ENCODE measurements around the gene HORMAD2. TPM values are rescaled to one million over a fixed set of nuclear protein-coding genes. Genes with fewer than 3 reads are reported as not detected.
"Not testable (repeated sequence)": the region's sequence is repeated elsewhere in the genome, so short reads cannot be mapped to it uniquely, and the experiment has no call there.

The HORMAD2 gene
- total and polyA plus RNA-seq, 4 donors = 0.02 to 0.46 TPM; not detected in 2

- peaks cover 5 to 46% (median 17%) of the 10 kb centered on the region in 5 donors for H3K4me1 ChIP-seq (ENCODE audit: control insufficient read depth in 5 of 5, insufficient read depth in 5 of 5, low read length in 5 of 5)
- TF ChIP-seq, protein P1, sequence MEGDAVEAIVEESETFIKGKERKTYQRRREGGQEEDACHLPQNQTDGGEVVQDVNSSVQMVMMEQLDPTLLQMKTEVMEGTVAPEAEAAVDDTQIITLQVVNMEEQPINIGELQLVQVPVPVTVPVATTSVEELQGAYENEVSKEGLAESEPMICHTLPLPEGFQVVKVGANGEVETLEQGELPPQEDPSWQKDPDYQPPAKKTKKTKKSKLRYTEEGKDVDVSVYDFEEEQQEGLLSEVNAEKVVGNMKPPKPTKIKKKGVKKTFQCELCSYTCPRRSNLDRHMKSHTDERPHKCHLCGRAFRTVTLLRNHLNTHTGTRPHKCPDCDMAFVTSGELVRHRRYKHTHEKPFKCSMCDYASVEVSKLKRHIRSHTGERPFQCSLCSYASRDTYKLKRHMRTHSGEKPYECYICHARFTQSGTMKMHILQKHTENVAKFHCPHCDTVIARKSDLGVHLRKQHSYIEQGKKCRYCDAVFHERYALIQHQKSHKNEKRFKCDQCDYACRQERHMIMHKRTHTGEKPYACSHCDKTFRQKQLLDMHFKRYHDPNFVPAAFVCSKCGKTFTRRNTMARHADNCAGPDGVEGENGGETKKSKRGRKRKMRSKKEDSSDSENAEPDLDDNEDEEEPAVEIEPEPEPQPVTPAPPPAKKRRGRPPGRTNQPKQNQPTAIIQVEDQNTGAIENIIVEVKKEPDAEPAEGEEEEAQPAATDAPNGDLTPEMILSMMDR (IDR thresholded peaks at IDR 0.05; ENCODE audit: control extremely low read depth, extremely low read depth) = no peak
- no peak overlapping the region for H3K4me3 ChIP-seq
- peaks cover 0 to 2% (median 0%) of the 10 kb centered on the region in 4 donors for H3K9me3 ChIP-seq (ENCODE audit: control insufficient read depth in 4 of 4, insufficient read depth in 3 of 4, low read length in 3 of 4)
- no peaks in the 10 kb centered on the region for H3K36me3 ChIP-seq (ENCODE audit: control insufficient read depth in 4 of 4, insufficient read depth in 4 of 4, low read length in 4 of 4)
- ATAC-seq (ENCODE audit: insufficient read depth, low FRiP score) = no peak
- DNase-seq = no peak
- H3K27ac ChIP-seq (ENCODE audit: low read depth in 1 of 2, low read length in 1 of 2) = no peak overlapping the region
- H3K27me3 ChIP-seq (ENCODE audit: control insufficient read depth in 3 of 3, insufficient read depth in 3 of 3, low read length in 2 of 3) = peaks cover 0 to 5% (median 0%) of the 10 kb centered on the region in 3 donors
- no peak overlapping the region for H3K9ac ChIP-seq (ENCODE audit: insufficient read depth in 1 of 2, low read length in 2 of 2)
- 89 to 97% methylated on average over 4 of the region's 4 CpGs for WGBS, 2 donors
These were observed 118.7 kb downstream of the HORMAD2 start for GRCh38 chr22:30198921-30199320.

- not testable (repeated sequence) for H3K27ac ChIP-seq (ENCODE audit: low read depth in 1 of 2, low read length in 1 of 2); ATAC-seq (ENCODE audit: insufficient read depth, low FRiP score); H3K36me3 ChIP-seq (ENCODE audit: control insufficient read depth in 4 of 4, insufficient read depth in 4 of 4, low read length in 4 of 4); H3K4me3 ChIP-seq; H3K9ac ChIP-seq (ENCODE audit: insufficient read depth in 1 of 2, low read length in 2 of 2); H3K27me3 ChIP-seq (ENCODE audit: control insufficient read depth in 3 of 3, insufficient read depth in 3 of 3, low read length in 2 of 3); DNase-seq; H3K9me3 ChIP-seq (ENCODE audit: control insufficient read depth in 4 of 4, insufficient read depth in 3 of 4, low read length in 3 of 4)
- H3K4me1 ChIP-seq (ENCODE audit: control insufficient read depth in 5 of 5, insufficient read depth in 5 of 5, low read length in 5 of 5) = peaks cover 5 to 50% (median 12%) of the 10 kb centered on the region in 5 donors
- 95 to 96% methylated on average over 10 of the region's 10 CpGs for WGBS, 2 donors
These were observed 120.6 kb downstream of the HORMAD2 start for GRCh38 chr22:30200905-30201304.

DNA sequence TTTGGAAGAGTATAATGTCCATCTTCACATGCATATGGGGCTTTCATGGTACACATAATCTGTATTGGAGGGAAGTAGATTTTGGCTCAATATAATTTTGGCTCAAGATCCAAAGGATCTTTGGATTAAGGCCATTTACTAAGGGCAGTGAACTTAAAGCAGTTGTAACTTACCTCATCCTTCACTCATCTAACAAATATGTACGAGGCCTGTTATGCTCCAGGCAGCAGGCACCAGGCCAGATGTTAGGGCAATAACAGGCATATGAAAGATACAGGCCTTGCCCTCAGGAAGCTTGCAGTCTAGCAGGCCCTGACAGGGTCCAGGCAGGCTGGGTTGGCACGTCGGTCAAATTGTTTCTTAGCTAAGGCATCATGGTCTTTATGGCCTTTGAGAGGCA lies 121.7 kb downstream of the HORMAD2 start:
- Histone ChIP-seq H3K4me3 (no peak overlapping the region), H3K9ac (ENCODE audit: insufficient read depth in 1 of 2, low read length in 2 of 2) (no peak overlapping the region), H3K4me1 (ENCODE audit: control insufficient read depth in 5 of 5, insufficient read depth in 5 of 5, low read length in 5 of 5) (peaks cover 2 to 42% (median 4%) of the 10 kb centered on the region in 5 donors), H3K27me3 (ENCODE audit: control insufficient read depth in 3 of 3, insufficient read depth in 3 of 3, low read length in 2 of 3) (peaks cover 0 to 5% (median 0%) of the 10 kb centered on the region in 3 donors), H3K36me3 (ENCODE audit: control insufficient read depth in 4 of 4, insufficient read depth in 4 of 4, low read length in 4 of 4) (no peaks in the 10 kb centered on the region), H3K9me3 (ENCODE audit: control insufficient read depth in 4 of 4, insufficient read depth in 3 of 4, low read length in 3 of 4) (peaks cover 0 to 2% (median 0%) of the 10 kb centered on the region in 4 donors), H3K27ac (ENCODE audit: low read depth in 1 of 2, low read length in 1 of 2) (peak overlapping the region in 1 of 2 donors; percentile 48)
- DNase-seq (peak in 2 of 3 donors; percentile 82 to 84), ATAC-seq (ENCODE audit: insufficient read depth, low FRiP score) (no peak)
- WGBS, 2 donors = 81 to 92% methylated on average over 3 of the region's 3 CpGs
- TF ChIP-seq, protein P1 (IDR thresholded peaks at IDR 0.05; ENCODE audit: control extremely low read depth, extremely low read depth) = no peak

GRCh38 chr22:30202531-30203006 lies 122.3 kb downstream of the HORMAD2 start:
- H3K4me3 ChIP-seq = no peak overlapping the region
- H3K36me3 ChIP-seq (ENCODE audit: control insufficient read depth in 4 of 4, insufficient read depth in 4 of 4, low read length in 4 of 4) = no peaks in the 10 kb centered on the region
- peaks cover 0 to 2% (median 0%) of the 10 kb centered on the region in 4 donors for H3K9me3 ChIP-seq (ENCODE audit: control insufficient read depth in 4 of 4, insufficient read depth in 3 of 4, low read length in 3 of 4)
- 54 to 76% methylated on average over 9 of the region's 9 CpGs for WGBS, 2 donors
- no peak overlapping the region for H3K9ac ChIP-seq (ENCODE audit: insufficient read depth in 1 of 2, low read length in 2 of 2)
- H3K27ac ChIP-seq (ENCODE audit: low read depth in 1 of 2, low read length in 1 of 2) = peak overlapping the region in 1 of 2 donors; percentile 62
- DNase-seq (peak in 2 of 3 donors; percentile 39 to 52), ATAC-seq (ENCODE audit: insufficient read depth, low FRiP score) (peak; percentile 47)
- TF ChIP-seq, protein P1 (IDR thresholded peaks at IDR 0.05; ENCODE audit: control extremely low read depth, extremely low read depth) = no peak
- H3K4me1 ChIP-seq (ENCODE audit: control insufficient read depth in 5 of 5, insufficient read depth in 5 of 5, low read length in 5 of 5) = peaks cover 0 to 36% (median 3%) of the 10 kb centered on the region in 5 donors
- H3K27me3 ChIP-seq (ENCODE audit: control insufficient read depth in 3 of 3, insufficient read depth in 3 of 3, low read length in 2 of 3) = peaks cover 0 to 5% (median 0%) of the 10 kb centered on the region in 3 donors
